GM19324 (cell line): ENCODE data around the gene SLC35F5.
"Not testable (repeated sequence)": the region's sequence is repeated elsewhere in the genome, so short reads cannot be mapped to it uniquely, and the experiment has no call there.

Source experiments
- ATAC-seq: cut with Tn5 transposase; IDR thresholded peaks from one replicate; pipeline ENCODE4 v1.9.1; 2021; ENCODE audit warnings: mild to moderate bottlenecking, moderate library complexity; ENCODE audit not compliant: unreplicated experiment, low FRiP score

The SLC35F5 gene

DNA sequence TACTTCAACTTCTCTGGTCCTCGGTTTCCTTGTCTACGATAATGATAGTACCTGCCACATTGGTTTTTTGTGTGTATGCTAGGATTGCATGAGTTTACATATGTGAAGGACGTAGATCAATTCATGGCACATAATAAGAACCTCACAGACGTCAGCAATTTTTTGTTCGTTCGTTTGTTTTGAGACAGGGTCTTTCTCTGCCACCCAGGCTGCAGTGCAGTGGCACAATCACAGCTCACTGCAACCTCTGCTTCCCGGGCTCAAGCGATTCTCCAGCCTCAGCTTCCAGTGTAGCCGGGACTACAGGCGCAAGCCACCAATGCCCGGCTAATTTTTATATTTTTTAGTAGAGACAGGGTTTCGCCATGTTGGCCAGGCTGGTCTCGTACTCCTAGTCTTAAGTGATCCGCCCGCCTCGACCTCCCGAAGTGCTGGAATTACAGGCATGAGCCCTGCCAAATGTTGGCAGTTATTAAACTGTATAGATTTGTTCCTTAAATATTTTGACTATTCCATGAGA lies 756 bp upstream of the SLC35F5 start:
- ATAC-seq: no peak

DNA sequence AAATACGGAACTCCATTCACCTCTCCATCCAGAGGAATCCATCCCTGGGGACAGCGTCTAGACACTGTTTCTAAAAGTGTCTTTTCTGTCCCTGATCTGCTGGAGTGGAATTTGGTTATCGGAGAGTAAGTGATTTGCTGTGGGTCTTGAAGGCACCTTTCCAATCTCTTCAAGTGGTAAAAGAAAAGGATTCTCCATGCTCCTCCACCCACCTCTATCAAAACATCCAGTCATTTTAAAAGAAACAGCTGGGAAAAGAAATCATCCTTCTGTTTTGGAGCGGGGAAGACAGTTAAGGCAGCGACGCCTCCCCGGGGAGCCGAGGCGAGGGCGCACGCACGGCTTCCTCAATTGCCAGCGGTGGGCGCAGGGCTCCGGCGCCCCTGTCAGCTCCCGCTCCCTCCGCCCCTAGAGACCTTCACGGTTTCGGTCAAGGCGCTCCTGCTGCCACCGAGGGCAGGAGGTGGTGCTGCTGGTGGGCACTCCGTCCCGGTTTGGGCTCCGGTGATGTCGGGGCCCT lies 547 bp downstream of the SLC35F5 start:
- ATAC-seq: peak; percentile 47

DNA sequence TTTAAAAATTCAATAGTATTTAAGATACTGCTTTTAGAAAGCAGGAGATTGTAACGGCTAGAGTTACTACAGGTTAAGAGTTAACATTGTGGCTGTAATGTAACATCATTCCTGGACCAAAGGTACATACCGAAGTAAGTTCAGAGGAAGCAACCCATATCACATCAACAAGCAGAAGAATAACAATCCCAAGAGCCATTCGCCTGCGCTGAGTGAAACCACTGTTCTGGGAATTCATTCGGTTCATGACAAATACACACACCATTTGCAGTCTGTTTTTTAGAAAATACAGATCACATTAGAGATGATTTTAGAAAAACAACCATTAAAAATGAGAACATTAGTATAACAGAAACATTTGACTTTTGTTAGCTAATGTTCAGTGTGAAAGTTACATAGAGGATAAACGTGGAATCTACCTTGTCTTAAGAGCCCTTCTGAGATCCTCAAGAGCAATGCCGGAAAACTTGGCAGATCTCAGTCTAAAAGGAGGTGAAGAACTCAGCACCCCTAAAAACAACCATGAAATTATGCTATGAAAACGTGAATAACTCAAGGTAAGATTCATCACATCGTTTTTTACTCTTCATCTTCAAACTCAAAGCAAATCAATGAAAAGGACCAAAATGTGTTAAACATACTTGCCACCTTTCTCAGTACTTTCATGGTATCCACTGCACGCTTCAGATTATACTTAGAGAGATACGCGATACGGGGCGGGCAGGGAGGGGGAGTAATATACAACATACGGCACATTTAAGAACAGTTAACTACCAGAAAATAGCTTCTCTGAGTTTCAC lies 1.2 kb downstream of the SLC35F5 start:
- ATAC-seq: no peak

DNA sequence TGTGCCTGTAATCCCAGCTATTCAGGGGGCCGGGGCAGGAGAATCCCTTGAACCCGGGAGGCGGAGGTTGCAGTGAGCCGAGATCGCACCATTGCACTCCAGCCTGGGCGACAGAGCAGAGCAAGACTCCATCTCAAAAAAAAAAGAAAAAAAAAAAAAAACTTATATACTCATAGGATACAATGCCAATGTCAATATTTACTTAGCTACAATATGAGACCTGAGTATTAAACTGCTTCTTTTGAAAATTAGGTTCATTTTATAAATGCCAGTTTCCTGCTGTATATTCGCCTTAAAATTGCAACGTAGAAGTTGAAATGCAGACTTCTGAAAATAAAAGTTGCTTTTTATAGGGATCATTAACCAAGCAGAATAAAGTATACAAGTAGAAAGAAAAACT lies 2.3 kb downstream of the SLC35F5 start:
- ATAC-seq: no peak

DNA sequence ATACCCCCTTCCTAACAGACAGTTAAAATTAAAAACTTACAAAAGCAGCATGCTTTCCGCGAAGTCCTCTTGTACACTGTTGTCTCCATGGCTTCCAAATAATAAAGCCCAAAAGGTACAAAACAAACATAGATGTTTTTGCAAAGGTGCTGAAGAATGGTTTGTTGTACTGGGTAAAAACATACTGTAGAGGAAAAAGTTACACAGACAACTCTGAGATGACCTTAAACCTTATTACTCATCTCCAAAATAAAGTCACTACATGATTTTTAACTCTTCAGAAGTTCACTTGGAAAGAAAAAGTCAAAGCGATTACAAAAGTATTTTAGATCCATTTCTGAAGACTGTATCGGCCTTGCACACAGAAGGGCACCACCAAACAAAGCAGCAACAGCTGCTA lies 6.1 kb downstream of the SLC35F5 start:
- no peak for ATAC-seq

DNA sequence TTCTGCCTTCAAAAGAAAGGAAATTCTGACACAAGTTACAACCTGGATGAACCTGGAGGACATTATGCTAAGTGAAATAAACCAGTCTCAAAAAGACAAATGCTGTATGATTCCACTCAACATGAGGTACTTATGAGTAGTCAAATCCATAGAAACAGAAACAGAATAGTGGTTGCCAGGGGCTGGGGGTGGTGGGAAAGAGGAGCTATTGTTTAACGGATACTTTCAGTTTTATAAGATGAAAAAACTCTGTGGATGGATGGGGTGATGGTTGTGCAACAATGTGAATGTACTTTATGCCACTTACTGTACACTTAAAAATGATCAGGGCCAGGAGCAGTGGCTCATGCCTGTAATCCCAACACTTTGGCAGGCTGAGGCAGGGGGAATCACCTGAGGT lies 15.4 kb downstream of the SLC35F5 start:
- no peak for ATAC-seq

DNA sequence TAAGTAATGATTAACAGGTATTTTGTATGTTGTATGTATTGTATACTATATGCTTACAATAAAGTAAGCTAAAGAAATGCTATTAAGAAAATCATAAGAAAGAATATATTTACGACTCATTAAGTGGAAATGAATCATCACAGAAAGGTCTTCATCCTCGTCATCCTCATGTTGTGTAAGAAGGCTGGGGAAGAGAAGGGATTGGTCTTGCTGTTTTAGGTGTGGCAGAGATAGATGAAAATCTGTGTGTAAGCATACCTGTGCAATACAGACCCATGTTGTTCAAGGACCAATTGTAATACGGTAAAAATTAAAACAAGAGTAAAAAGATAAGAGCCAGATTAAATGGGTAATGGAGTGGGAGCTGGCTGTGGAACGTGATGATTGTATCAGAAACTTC lies 16.6 kb downstream of the SLC35F5 start:
- ATAC-seq: no peak

DNA sequence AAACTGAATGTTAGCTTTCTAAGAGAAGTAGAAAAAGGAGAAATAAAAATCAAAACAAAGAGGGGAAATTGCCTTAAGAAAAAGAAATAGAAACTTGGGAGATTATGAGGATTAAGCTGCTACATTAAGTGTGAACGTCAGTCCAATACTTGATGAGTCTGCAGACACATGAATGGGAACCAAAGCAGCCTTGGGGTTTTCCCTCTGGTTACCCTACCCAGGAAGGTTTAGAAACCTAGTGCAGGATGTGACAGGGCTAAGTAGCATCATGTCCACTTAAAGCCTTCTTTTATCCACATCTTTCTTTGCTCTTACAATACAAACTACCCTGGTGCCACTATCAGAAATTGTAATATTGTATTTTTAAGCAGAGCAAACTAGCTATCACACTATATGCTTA lies 22.3 kb downstream of the SLC35F5 start:
- ATAC-seq: no peak

DNA sequence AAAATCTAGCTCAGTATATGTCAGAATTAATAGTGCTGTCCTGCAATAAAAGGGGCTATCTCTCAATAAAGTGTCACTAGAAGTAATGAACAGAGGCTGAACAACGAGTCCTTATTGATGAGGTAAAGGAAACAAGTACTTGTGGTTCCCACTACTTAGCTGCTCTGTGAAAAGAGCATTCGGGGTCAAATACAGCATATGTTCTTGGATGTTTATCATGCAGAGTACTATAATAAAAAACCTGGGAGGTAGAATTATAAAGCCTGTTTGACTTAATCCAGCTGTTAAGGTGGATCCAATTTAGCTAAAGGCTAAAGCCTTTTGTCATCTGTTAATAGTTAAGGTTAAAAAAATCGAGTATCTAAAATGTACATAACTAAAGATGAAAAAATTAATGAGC lies 32.4 kb downstream of the SLC35F5 start:
- ATAC-seq: no peak

DNA sequence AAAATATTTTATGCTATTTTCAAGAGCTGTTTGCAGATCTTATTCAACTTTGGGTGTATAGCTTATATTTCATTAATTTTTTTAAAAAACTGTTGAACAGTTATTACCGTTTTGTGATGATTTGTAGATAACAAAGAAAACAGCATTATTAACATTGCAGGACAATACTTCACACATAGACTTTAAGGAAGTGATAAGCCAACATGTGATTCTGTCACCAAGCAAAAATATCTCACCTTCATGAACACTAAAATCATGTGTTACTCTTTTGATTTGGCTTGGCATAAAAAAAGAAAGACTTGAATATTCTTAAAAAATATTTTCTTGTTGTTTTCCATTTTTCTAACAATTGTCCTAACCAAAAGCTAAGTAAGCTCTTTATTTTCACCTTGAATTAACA lies 33.0 kb downstream of the SLC35F5 start:
- no peak for ATAC-seq

DNA sequence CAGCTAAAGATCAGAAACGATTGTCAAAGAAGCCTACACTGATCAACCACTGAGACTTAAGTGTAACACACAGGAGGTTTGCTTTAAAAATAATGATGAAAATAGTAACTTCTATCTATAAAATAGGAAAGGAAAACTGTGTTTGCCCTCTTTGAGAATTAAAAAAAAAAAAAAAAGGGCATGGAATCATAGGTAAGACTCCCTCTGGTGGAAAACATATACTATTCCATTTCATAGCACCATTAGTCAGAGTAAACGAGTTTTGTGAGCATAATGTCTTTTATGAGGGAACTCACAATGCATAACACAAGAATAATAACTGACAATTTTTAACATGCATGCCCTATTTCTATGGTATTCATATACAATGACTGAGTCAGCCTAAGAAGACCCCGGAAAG lies 36.3 kb downstream of the SLC35F5 start:
- no peak for ATAC-seq

DNA sequence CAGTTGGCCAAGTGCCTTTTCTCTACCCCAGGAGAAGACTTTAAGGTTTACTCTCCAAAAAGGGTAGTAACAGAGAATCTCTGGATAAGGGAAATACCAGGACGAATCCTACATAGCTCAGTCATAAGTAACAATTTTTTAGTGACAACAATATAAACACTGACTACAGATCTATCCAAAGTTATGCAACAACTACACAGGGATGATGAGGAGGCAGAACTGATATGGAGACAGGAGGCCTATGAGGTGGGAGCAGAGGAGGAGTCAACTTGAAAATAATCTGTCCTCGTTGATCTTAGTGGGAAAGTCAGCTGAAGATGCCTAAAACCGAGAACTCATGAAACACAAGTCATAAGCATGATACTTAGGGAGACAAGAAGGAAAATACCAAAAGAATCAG lies 40.2 kb downstream of the SLC35F5 start:
- ATAC-seq: no peak

DNA sequence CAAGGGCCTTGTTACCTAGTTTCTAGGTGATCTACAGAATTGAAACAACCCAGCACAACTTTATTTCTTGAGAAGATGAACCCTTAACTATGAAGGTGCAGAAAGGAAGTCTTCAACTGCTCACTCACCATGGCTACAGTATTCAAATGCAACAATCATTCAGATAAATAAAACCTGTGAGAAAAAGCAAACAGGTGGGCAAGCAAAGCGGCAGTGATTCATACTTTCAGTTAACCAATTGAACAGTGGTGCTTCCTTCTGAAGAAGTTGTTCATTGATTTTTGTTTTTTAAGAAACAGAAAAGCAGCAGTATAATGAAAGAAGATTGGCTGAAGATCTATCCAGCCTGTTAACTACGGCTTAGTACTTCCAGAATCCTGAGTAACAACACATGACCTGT lies 43.5 kb downstream of the SLC35F5 start:
- no peak for ATAC-seq

DNA sequence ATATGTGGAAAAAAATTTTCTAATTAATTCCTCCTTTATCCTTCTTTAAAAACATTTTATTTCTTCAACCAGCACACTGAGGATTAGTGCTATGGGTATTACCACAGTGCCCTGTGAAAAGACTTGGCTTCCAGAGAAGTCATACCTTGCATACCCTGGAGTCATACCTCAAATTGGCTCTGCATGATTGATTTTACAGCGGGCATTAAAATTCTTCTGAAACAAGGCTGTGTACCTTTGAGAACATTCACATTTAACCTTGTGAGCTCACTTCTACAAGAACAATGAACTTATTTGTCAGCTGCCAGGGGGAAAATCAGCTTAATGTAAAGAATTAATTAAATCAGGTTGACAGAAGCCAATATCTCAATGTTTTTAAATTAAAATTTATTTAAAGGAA lies 44.6 kb downstream of the SLC35F5 start:
- no peak for ATAC-seq

DNA sequence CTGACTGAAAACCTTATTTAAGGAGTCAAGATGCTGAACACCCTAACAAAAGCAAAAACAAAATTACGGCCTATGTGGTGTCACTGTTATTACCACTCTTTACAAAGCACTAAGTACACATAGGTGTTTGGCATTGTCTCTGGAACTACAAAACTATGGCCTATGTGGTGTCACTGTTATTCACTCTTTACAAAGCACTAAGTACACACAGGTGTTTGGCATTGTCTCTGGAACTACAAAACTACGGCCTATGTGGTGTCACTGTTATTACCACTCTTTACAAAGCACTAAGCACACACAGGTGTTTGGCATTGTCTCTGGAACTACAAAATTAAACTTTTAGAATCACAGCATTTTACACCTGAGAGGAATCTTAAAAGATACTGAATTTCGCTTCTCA lies 47.4 kb downstream of the SLC35F5 start:
- no peak for ATAC-seq

DNA sequence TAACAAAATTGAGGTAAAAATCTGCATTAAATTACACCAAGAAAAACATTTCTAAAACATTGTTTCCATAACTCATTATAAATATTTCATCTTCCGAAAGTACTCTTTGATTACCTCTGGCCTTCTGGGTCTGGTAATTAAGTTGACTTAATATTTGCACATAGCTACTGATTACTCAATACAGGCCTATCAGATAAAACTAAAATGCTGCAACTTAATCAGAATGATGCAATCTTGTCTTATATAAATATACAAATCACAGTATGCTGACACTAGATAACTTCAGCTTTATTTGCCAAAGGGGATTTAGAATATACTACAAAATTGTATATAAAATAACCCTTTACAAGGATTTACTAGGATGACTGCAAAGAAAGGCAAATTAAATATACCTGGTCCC lies 49.3 kb downstream of the SLC35F5 start:
- no peak for ATAC-seq

DNA sequence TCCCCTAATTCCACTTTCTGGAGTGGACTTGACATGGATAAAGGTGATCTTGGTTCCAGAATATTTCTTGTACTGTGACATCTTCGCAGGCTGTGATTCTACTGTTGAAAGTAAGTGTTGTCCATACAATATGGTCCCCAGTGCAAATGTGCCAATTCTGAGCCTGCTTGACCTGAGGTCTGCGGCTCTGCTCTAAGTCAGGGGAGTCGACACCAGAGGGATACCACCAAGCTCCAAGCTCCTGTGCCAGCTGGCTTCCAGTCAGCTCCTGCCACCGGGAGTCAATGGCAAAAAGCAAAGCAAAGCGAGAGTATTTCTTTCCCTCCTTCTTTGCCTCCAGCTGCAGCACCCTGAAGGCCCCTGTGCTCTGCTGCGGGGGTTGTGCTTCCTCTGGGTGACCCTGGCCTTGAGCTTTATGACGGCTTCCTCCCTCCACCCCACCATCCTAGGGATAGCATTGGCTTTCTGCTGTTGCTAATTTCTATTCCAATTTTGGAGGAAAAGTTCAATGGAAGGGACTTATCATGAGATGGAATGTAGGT lies 50.4 kb downstream of the SLC35F5 start:
- ATAC-seq: no peak

DNA sequence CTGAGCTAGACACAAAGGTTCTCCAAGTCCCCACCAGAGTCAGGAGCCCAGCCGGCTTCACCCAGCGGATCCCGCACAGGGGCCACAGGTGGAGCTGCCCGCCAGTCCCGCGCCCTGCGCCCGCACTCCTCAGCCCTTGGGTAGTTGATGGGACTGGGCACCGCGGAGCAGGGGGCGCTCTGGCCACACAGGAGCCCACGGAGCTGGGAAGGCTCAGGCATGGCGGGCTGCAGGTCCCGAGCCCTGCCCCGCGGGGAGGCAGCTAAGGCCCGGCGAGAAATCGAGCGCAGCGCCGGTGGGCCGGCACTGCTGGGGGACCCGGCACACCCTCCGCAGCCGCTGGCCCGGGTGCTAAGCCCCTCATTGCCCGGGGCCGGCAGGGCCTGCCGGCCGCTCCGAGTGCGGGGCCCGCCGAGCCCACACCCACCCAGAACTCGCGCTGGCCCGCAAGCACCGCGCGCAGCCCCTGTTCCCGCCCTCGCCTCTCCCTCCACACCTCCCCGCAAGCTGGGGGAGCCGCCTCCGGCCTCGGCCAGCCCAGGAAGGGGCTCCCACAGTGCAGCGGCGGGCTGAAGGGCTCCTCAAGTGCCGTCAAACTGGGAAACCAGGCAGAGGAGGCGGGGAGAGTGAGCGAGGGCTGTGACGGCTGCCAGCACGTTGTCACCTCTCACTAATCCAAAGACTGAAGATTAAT lies 52.0 kb downstream of the SLC35F5 start:
- ATAC-seq: not testable (repeated sequence)

DNA sequence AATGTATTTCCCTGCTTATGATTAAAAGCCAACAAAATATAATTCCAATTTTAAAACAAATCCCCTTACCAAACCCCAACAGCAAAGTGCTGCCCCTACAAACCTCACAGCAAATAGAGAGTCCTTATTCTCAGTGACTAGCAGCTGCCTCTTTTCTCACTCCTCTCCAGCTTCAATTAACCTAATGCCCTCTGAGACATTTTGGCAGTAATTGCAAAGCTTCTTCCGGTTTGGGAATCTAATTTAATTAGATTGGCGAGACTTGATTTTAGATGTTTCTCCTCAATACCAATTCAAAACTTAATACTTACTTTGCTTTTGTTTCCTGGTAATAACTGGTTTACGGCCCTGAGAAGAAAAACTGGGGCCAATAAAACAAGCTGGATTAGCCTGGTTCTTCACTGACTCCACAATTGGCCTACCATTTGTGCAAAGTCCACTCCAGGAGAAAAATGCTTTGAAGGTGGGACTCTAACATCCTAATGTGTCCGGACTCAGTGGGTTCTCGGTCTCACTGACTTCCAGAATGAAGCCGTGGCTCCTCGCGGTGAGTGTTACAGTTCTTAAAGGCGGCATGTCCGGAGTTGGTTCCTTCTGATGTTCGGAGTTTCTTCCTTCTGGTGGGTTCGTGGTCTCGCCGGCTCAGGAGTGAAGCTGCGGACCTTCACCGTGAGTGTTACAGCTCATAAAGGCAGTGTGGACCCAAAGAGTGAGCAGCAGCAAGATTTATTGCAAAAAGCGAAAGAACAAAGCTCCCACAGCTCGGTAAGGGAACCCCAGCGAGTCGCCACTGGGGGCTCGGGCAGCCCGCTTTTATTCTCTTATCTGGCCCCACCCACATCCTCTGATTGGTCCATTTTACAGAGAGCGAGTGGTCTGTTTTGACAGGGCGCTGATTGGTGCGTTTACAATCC lies 52.8 kb downstream of the SLC35F5 start:
- no peak for ATAC-seq

DNA sequence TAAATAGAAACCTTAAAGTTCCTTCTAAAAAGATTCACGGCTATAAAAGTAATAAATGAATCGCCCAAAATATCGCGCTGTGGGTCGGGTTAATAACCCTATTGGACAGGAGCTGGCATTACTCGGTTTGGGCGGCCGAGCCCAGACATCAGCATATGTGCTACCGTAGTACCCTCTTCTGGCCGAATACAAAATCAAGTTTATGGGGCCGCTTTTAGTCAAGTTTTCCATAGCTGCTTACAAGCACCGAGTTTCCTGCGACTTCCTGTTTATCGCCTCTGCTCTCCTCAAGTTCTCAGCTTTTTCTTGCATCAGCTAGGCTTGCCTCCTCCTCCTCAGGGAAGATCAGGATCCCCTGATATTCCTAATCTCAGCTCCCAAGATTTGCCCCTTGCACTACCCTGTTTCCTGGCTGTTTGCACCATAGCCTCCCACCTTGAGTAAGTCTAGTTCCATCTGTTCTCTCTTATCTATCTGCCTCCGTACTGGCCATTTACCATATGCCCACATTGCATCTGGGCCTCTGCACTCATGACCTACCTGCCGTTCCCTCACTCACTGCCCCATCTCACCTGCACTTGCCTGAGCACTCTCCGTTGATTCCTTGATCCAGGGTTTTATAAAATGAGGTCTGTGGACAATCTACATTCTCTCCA lies 56.1 kb downstream of the SLC35F5 start:
- peak; percentile 83 for ATAC-seq
